ENCODE results near the gene FOXO3. TPM values are rescaled to one million over a fixed set of nuclear protein-coding genes. Genes with fewer than 3 reads are reported as not detected.

The FOXO3 gene
- total and polyA plus RNA-seq, 4 donors, result 32.1 to 46.5 (median 40.6) TPM

DNA sequence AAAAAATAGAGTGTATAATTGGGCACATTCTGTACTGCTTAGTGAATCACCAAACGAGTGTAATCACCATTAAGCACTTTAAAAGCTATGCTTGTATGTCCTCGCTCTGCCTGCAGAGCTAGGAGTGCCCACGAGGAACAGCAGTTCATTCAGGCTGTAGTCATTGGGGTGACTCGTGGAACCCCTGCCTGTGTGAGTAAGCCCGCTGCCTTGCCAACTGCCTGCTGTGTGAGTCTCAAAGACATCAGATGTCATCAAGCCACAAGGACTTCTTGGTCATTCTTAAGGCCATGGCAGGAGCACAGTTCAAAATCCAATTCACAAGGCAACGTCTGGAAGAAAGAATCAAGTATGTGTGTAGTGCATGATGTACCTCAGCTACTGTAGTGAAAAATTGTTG is 60.4 kb downstream of the FOXO3 start:
- Histone ChIP-seq H3K36me3 (ENCODE audit: control insufficient read depth, insufficient read depth, low read length) (no peaks in the 10 kb centered on the region), H3K27ac (ENCODE audit: low read depth, low read length) (no peak overlapping the region), H3K4me3 (ENCODE audit: low read depth, low read length) (no peak overlapping the region), H3K27me3 (ENCODE audit: control insufficient read depth, insufficient read depth, low read length) (no peaks in the 10 kb centered on the region), H3K4me1 (ENCODE audit: control insufficient read depth, insufficient read depth, low read length) (peaks cover 4% of the 10 kb centered on the region), H3K9me3 (ENCODE audit: control insufficient read depth, insufficient read depth, low read length) (no peaks in the 10 kb centered on the region)
- DNase-seq (ENCODE audit: low read depth in 4 of 6, low spot score in 6 of 6), result no peak
- 52% methylated on average over 6 of the region's 6 CpGs for WGBS (ENCODE audit: insufficient coverage)

DNA sequence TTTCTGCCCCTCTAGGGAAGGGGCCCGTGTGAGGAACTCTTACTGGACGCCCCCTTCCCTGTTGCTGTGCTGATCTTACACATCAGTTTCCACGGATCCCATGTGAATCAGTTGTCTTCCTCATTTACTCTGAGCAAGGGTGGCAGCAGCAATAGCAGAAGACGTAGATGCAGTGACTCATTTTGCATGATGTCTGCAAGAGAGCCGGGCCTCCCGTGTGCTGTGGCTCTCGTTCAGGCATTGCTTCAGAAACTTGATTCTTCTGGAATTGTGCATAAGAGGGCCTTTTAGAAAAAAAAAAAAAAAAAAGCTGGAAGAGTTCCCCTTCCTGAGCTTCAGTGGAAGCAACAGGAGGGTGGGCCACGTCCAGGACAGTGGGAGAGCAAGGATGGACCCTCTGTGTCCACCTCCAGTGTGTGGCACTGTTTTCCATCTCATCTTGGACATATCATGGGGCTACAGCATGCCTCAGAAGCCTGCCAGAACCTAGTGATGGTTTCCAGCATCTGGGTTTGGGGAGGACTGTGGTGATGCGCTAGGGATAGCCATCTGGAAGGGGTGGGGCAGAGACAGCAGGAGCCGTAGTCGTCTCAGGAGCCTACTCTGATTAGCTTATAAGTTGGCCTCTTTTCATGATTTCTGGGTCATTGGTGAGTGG is 62.1 kb downstream of the FOXO3 start:
- Histone ChIP-seq H3K4me1 (ENCODE audit: control insufficient read depth, insufficient read depth, low read length) (peaks cover 4% of the 10 kb centered on the region), H3K27ac (ENCODE audit: low read depth, low read length) (peak overlapping the region; percentile 33), H3K27me3 (ENCODE audit: control insufficient read depth, insufficient read depth, low read length) (no peaks in the 10 kb centered on the region), H3K36me3 (ENCODE audit: control insufficient read depth, insufficient read depth, low read length) (no peaks in the 10 kb centered on the region), H3K4me3 (ENCODE audit: low read depth, low read length) (no peak overlapping the region), H3K9me3 (ENCODE audit: control insufficient read depth, insufficient read depth, low read length) (no peaks in the 10 kb centered on the region)
- WGBS (ENCODE audit: insufficient coverage), result 78% methylated on average over 11 of the region's 11 CpGs
- no peak for DNase-seq (ENCODE audit: low read depth in 4 of 6, low spot score in 6 of 6)

DNA sequence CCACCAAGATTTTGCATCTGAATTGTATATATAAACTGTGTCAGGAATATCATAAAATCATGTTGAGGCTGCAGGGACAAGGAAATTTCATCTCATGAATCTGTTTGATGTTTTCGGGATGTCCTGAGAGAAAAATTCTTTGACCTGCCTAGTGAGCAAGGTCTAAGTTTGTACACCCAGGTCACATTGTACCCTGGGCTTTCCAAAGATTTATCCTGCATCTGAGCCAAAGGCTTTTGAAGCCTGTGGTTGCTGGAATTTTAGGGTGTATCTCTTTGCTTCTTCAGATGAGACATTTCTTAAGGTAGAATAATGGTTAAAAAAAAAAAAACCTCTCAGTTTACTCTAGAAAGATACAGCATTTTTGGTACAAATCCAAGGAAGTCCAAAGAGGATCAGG is 63.3 kb downstream of the FOXO3 start:
- no peak for DNase-seq (ENCODE audit: low read depth in 4 of 6, low spot score in 6 of 6)
- WGBS (ENCODE audit: insufficient coverage), result 82% methylated on average over 1 of the region's 1 CpG
- H3K4me1 ChIP-seq (ENCODE audit: control insufficient read depth, insufficient read depth, low read length), result peaks cover 4% of the 10 kb centered on the region
- H3K9me3 ChIP-seq (ENCODE audit: control insufficient read depth, insufficient read depth, low read length), result no peaks in the 10 kb centered on the region
- H3K4me3 ChIP-seq (ENCODE audit: low read depth, low read length), result no peak overlapping the region
- no peaks in the 10 kb centered on the region for H3K27me3 ChIP-seq (ENCODE audit: control insufficient read depth, insufficient read depth, low read length)
- no peak overlapping the region for H3K27ac ChIP-seq (ENCODE audit: low read depth, low read length)
- H3K36me3 ChIP-seq (ENCODE audit: control insufficient read depth, insufficient read depth, low read length), result no peaks in the 10 kb centered on the region

DNA sequence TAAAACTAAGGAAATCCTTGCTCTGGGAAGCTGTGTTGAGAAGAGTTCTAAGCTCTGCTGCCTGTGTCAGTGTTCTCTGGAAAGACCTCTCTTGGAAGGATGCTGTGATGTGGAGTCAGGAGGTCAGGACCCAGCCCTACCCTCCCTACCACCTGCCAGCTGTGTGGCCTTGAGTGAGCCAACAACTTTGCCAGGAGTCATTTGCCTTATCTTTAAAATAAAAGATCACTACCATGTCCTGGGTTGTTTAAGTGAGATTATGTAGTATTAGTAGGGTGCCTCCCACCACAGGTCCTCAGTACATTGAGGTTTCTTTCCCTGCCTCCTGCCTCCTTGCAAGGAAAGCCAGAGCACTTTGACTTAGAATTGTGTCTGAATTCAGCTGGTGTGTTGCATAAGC is 64.9 kb downstream of the FOXO3 start:
- no peaks in the 10 kb centered on the region for H3K36me3 ChIP-seq (ENCODE audit: control insufficient read depth, insufficient read depth, low read length)
- H3K27ac ChIP-seq (ENCODE audit: low read depth, low read length), result no peak overlapping the region
- no peak for DNase-seq (ENCODE audit: low read depth in 4 of 6, low spot score in 6 of 6)
- H3K27me3 ChIP-seq (ENCODE audit: control insufficient read depth, insufficient read depth, low read length), result no peaks in the 10 kb centered on the region
- H3K4me3 ChIP-seq (ENCODE audit: low read depth, low read length), result no peak overlapping the region
- H3K4me1 ChIP-seq (ENCODE audit: control insufficient read depth, insufficient read depth, low read length), result peaks cover 4% of the 10 kb centered on the region
- H3K9me3 ChIP-seq (ENCODE audit: control insufficient read depth, insufficient read depth, low read length), result no peaks in the 10 kb centered on the region

DNA sequence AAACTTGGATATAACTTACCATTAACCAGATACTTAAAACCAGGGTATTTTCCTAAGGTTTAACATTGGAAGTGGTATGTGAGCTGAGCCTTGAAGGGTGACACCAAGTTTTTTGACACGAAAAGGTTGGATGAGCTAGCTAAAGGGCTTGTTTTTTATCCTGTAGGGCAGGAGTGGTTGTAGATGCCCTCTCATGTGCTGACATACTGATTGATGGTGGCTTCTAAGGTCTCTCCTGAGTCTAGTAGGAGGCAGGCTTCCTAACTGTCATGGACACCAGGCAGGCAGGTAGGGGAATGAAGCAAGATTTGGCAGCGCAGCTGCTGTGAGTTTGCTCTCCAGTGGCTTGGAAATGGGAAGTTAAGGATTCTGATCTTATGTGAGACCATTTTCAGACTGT is 66.1 kb downstream of the FOXO3 start:
- Histone ChIP-seq H3K4me3 (ENCODE audit: low read depth, low read length) (no peak overlapping the region), H3K27ac (ENCODE audit: low read depth, low read length) (no peak overlapping the region), H3K27me3 (ENCODE audit: control insufficient read depth, insufficient read depth, low read length) (no peaks in the 10 kb centered on the region), H3K4me1 (ENCODE audit: control insufficient read depth, insufficient read depth, low read length) (peaks cover 3% of the 10 kb centered on the region), H3K36me3 (ENCODE audit: control insufficient read depth, insufficient read depth, low read length) (no peaks in the 10 kb centered on the region), H3K9me3 (ENCODE audit: control insufficient read depth, insufficient read depth, low read length) (no peaks in the 10 kb centered on the region)
- DNase-seq (ENCODE audit: low read depth in 4 of 6, low spot score in 6 of 6), result no peak
- WGBS (ENCODE audit: insufficient coverage), result 77% methylated on average over 1 of the region's 2 CpGs

DNA sequence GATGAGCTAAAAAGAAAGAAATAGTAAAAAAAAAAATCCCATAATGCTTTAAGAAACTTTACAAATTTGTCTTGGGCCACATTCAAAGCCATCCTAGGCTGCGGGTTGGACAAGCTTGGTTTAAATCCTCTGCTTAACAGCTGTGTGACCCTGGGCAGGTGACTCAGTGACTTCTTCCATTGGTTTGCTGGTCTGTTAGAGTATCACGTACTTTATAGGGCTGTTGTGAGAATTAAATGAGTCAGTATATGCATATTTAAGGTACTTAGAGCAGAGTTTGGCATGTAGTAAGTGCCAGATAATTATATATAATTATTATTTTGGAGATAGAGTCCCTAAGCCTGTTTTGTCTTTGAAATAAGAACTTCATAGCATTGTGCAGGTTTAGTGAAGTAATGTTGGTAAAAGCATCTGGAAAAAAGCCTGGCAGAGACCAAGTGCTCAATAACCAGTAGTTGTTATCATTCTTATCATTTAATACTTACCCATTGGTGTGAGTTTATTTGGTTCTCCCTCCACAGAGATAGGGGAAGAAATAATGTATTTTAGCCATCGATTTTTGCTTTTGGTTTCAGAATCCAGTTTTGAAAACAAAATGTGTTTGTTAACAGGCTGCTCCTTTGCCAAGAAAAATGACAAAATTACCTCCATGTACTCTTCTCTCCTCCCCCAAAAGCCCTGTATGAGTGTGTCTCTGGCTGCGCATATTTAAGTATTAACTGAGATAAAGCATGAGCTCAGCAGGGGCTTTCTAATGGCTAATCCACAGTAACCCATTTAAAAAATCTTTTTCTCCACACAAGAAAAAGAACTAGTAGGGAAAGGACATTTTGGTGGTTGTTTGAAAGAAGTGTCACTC is 67.2 kb downstream of the FOXO3 start:
- Histone ChIP-seq H3K36me3 (ENCODE audit: control insufficient read depth, insufficient read depth, low read length) (no peaks in the 10 kb centered on the region), H3K27me3 (ENCODE audit: control insufficient read depth, insufficient read depth, low read length) (no peaks in the 10 kb centered on the region), H3K9me3 (ENCODE audit: control insufficient read depth, insufficient read depth, low read length) (no peaks in the 10 kb centered on the region), H3K4me3 (ENCODE audit: low read depth, low read length) (no peak overlapping the region), H3K27ac (ENCODE audit: low read depth, low read length) (no peak overlapping the region), H3K4me1 (ENCODE audit: control insufficient read depth, insufficient read depth, low read length) (peaks cover 4% of the 10 kb centered on the region)
- WGBS (ENCODE audit: insufficient coverage), result 89% methylated on average over 1 of the region's 4 CpGs
- peak in 1 of 6 donors; percentile 25 for DNase-seq (ENCODE audit: low read depth in 4 of 6, low spot score in 6 of 6)

DNA sequence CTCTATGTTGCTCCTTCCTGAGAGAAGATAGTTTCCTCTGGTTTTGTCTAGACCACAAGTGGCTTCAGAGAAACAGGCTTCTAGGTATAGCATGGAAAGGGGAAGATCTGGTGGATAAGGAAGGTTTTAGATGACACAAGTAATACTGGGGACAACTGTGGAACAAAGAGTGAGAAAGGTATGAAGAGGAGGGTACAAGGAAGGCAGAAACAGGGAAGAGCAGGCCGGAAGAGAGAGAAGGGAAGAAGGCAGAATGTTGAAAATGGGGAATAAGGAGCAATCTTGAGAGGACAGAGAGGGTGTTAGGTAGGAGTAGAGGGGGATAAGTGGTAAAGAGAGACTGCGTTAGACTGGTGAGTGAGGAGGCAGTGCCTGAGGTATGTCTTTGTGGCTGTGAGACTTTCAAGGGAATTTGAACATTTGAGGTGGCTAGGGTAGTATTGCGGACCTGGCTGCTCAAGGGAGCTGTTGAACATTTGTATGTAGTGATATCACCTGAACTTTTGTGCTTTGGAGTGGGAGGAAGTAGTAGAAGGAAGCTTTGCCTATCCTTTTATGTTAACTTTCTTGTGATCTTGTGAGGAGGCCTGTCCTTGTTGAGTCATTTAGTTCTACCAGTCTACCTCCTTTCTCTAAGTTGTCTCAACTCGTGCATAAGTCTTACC is 69.5 kb downstream of the FOXO3 start:
- Histone ChIP-seq H3K4me1 (ENCODE audit: control insufficient read depth, insufficient read depth, low read length) (peaks cover 4% of the 10 kb centered on the region), H3K27ac (ENCODE audit: low read depth, low read length) (no peak overlapping the region), H3K27me3 (ENCODE audit: control insufficient read depth, insufficient read depth, low read length) (no peaks in the 10 kb centered on the region), H3K9me3 (ENCODE audit: control insufficient read depth, insufficient read depth, low read length) (no peaks in the 10 kb centered on the region), H3K4me3 (ENCODE audit: low read depth, low read length) (no peak overlapping the region), H3K36me3 (ENCODE audit: control insufficient read depth, insufficient read depth, low read length) (no peaks in the 10 kb centered on the region)
- no peak for DNase-seq (ENCODE audit: low read depth in 4 of 6, low spot score in 6 of 6)
- 96% methylated on average over 2 of the region's 4 CpGs for WGBS (ENCODE audit: insufficient coverage)

DNA sequence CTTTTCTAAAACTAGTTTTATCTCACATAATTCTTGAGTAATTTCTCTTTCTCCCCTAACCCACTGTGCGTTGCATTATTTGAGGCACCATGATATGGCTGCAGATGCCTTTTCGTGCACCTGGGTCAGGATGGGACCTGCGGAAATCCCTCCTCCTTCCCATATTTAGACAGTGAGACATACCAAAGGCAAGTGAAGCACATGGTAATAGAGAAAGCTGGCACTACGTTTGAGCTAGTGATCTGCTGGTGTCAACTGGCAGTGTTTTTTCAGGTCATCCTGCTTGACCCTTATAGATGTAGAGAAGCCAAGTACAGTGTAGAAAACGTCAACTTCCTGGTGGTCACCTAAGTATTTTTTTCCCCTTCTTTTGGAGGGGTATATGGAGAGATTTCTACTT is 71.7 kb downstream of the FOXO3 start:
- Histone ChIP-seq H3K27me3 (ENCODE audit: control insufficient read depth, insufficient read depth, low read length) (no peaks in the 10 kb centered on the region), H3K9me3 (ENCODE audit: control insufficient read depth, insufficient read depth, low read length) (no peaks in the 10 kb centered on the region), H3K4me3 (ENCODE audit: low read depth, low read length) (no peak overlapping the region), H3K27ac (ENCODE audit: low read depth, low read length) (peak overlapping the region; percentile 37), H3K4me1 (ENCODE audit: control insufficient read depth, insufficient read depth, low read length) (peaks cover 4% of the 10 kb centered on the region), H3K36me3 (ENCODE audit: control insufficient read depth, insufficient read depth, low read length) (no peaks in the 10 kb centered on the region)
- 29% methylated on average over 1 of the region's 5 CpGs for WGBS (ENCODE audit: insufficient coverage)
- no peak for DNase-seq (ENCODE audit: low read depth in 4 of 6, low spot score in 6 of 6)

DNA sequence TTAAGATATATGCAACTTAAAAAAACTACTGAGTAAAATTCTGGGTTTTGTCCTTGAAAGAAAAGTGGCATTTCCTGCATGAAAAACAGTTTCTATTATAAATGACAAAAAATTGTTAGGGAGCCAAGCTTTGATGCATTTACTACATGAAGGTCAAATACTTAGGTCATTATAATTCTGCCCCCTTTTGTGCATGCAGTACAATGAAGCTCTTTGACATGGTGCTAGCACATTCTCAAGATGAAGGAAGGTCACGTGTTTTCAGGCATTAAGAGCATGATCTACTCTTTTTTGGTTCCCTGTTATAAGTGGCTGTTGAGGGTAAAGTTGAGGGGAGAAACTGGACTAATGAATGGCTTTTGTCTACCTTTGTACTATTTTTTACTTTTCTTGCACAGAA is 72.7 kb downstream of the FOXO3 start:
- Histone ChIP-seq H3K4me1 (ENCODE audit: control insufficient read depth, insufficient read depth, low read length) (peaks cover 4% of the 10 kb centered on the region), H3K36me3 (ENCODE audit: control insufficient read depth, insufficient read depth, low read length) (no peaks in the 10 kb centered on the region), H3K27ac (ENCODE audit: low read depth, low read length) (peak overlapping the region; percentile 8), H3K9me3 (ENCODE audit: control insufficient read depth, insufficient read depth, low read length) (no peaks in the 10 kb centered on the region), H3K27me3 (ENCODE audit: control insufficient read depth, insufficient read depth, low read length) (no peaks in the 10 kb centered on the region), H3K4me3 (ENCODE audit: low read depth, low read length) (no peak overlapping the region)
- WGBS (ENCODE audit: insufficient coverage), result no CpG with 5 or more reads among the region's 1 CpG
- DNase-seq (ENCODE audit: low read depth in 4 of 6, low spot score in 6 of 6), result peak in 1 of 6 donors; percentile 44

Measured in spinal cord (tissue), 10 donors.